HepG2 (cell line): ENCODE measurements around the gene RXRG. TPM values are rescaled to one million over a fixed set of nuclear protein-coding genes. Genes with fewer than 3 reads are reported as not detected.

Source experiments
- ATAC-seq: fragments of 200-7000 bp; cut with Tn5 transposase; 3 replicates; pipeline ENCODE4 v1.9.1; 2020; ENCODE audit warnings: mild to moderate bottlenecking, moderate library complexity
- BruUV-seq: library from RNA; stranded (reverse); fragments of 400-500 nt; replicated peaks from 2 replicates; lab custom pipeline; 2021; lab: Mats Ljungman, UMichigan
- CTCF ChIA-PET: fragments of 300-600 bp; formaldehyde crosslinking; extraction: SDS; loops from one replicate; lab custom pipeline; 2021; ENCODE audit warnings: low total read pairs, inconsistent platforms, low intra/inter-chr PET ratio; lab: Yijun Ruan, JAX
- POLR2A ChIA-PET: fragments of 350-600 bp; sonication (Branson Sonifier 250); formaldehyde crosslinking; loops from one replicate; lab custom pipeline; 2020; ENCODE audit warnings: antibody characterized with exemption, inconsistent platforms; lab: Yijun Ruan, JAX
- DNase-seq: peaks from one replicate; pipeline ENCODE4 v3.0.0-alpha.2; 2015; ENCODE audit warnings: low spot score
- FAIRE-seq: peaks from 3 replicates; lab custom pipeline; 2011; peaks lifted over from hg19 to GRCh38; lab: Jason Lieb, UNC
- H2AFZ ChIP-seq: one replicate; pipeline ENCODE4 v1.6.1; 2011; ENCODE audit warnings: low read length, inconsistent platforms
- H3K27ac ChIP-seq: fragments of 300-600 bp; 3 replicates; pipeline ENCODE4 v1.8.0; 2011; ENCODE audit warnings: mixed run types, mild to moderate bottlenecking, mixed read lengths, low read length, inconsistent platforms; ENCODE audit not compliant: insufficient read depth; ENCODE audit errors: extremely low read length
- H3K27me3 ChIP-seq, 2 experiments: fragments of 200-600 bp in 1 of 2; 2 replicates in 1 of 2; 3 replicates in 1 of 2; pipeline versions ENCODE4 v1.6.0 to v1.8.0; 2011; ENCODE audit warnings: low read length in 2 of 2, mild to moderate bottlenecking in 2 of 2, moderate library complexity in 2 of 2, inconsistent platforms in 1 of 2; ENCODE audit not compliant: insufficient read depth in 2 of 2, control insufficient read depth in 1 of 2
- H3K36me3 ChIP-seq, 2 experiments: fragments of 200-600 bp in 1 of 2; replicated peaks in 1 of 2; 2 replicates in 1 of 2; 3 replicates in 1 of 2; pipeline versions ENCODE4 v1.5.1 to v1.8.0; 2011; ENCODE audit warnings: low read length in 2 of 2, inconsistent platforms in 1 of 2; ENCODE audit not compliant: insufficient read depth in 2 of 2, control insufficient read depth in 1 of 2
- H3K4me1 ChIP-seq: 2 replicates; pipeline ENCODE4 v1.5.1; 2012; ENCODE audit warnings: low read length, inconsistent platforms; ENCODE audit not compliant: insufficient read depth
- H3K4me2 ChIP-seq: 2 replicates; pipeline ENCODE4 v1.6.0; 2011; ENCODE audit warnings: low read depth, low read length, inconsistent platforms
- H3K4me3 ChIP-seq, 3 experiments: fragments of 200-600 bp in 1 of 3; sonication (generic), shearing (Covaris generic) in 1 of 3; replicated peaks in 1 of 3; 2 replicates each; pipeline ENCODE4 v1.5.1; 2011 to 2016; ENCODE audit warnings: low read length in 3 of 3, inconsistent platforms in 2 of 3, low read depth in 2 of 3, mild to moderate bottlenecking in 2 of 3, control low read depth in 1 of 3, mixed read lengths in 1 of 3; ENCODE audit not compliant: insufficient read depth in 1 of 3
- H3K79me2 ChIP-seq: one replicate; pipeline ENCODE4 v1.6.1; 2011; ENCODE audit warnings: low read length, inconsistent platforms; ENCODE audit not compliant: insufficient read depth
- H3K9ac ChIP-seq: 2 replicates; pipeline ENCODE4 v1.6.0; 2011; ENCODE audit warnings: mild to moderate bottlenecking, low read depth, low read length, inconsistent platforms; ENCODE audit not compliant: insufficient read depth
- H3K9me3 ChIP-seq: 2 replicates; pipeline ENCODE4 v1.5.1; 2012; ENCODE audit warnings: mild to moderate bottlenecking, low read length
- H4K20me1 ChIP-seq: 2 replicates; pipeline ENCODE4 v1.6.0; 2011; ENCODE audit warnings: inconsistent platforms, mild to moderate bottlenecking, low read length, moderate library complexity; ENCODE audit not compliant: insufficient read depth
- BHLHE40 ChIP-seq: IDR thresholded peaks from 2 replicates; pipeline ENCODE4 v1.6.1; 2011; ENCODE audit warnings: low read length, improper control_type of control experiment
- IRF2 ChIP-seq: IDR thresholded peaks from 2 replicates; pipeline ENCODE4 v1.6.1; 2018; ENCODE audit warnings: missing genetic modification reagents, missing compliant biosample characterization
- KAT7 ChIP-seq: IDR thresholded peaks from 2 replicates; pipeline ENCODE4 v1.6.1; 2018; ENCODE audit warnings: borderline replicate concordance, missing compliant biosample characterization
- KDM5A ChIP-seq: fragments of 200-600 bp; sonication (generic); IDR thresholded peaks from 2 replicates; pipeline ENCODE4 v1.7.0; 2018; ENCODE audit warnings: antibody characterized with exemption, mild to moderate bottlenecking, low read length, borderline replicate concordance
- NCOA1 ChIP-seq: sonication (generic); formaldehyde crosslinking; IDR thresholded peaks from 2 replicates; pipeline ENCODE4 v1.9.0; 2021; ENCODE audit warnings: missing genetic modification reagents
- SIX4 ChIP-seq: sonication (generic); formaldehyde crosslinking; IDR thresholded peaks from 2 replicates; pipeline ENCODE4 v1.4.0; 2020; ENCODE audit warnings: missing genetic modification reagents
- SRY ChIP-seq: sonication (generic); formaldehyde crosslinking; IDR thresholded peaks from 2 replicates; pipeline ENCODE4 v1.8.0; 2022; ENCODE audit warnings: mild to moderate bottlenecking, missing genetic modification reagents
- ZC3H4 ChIP-seq: sonication (generic); formaldehyde crosslinking; IDR thresholded peaks from 2 replicates; pipeline ENCODE4 v1.4.0; 2020; ENCODE audit warnings: missing genetic modification reagents, borderline replicate concordance
- ZNF136 ChIP-seq: sonication (generic); formaldehyde crosslinking; IDR thresholded peaks from 2 replicates; pipeline ENCODE4 v1.8.1; 2022; ENCODE audit warnings: low read depth, mild to moderate bottlenecking, moderate library complexity, missing genetic modification reagents
- ZNF784 ChIP-seq: sonication (generic); formaldehyde crosslinking; IDR thresholded peaks from 2 replicates; pipeline ENCODE4 v1.5.1; 2020; ENCODE audit warnings: missing genetic modification reagents, mild to moderate bottlenecking, borderline replicate concordance
- WGBS: methylation state at CpG from one replicate; pipeline ENCODE4 v1.1.6; 2017; ENCODE audit warnings: low lambda C conversion rate; 5-methylcytosine and 5-hydroxymethylcytosine counted together
- in situ Hi-C: cut with HindIII; loops from 2 replicates; pipeline ENCODE4 v1.10.0; 2017; ENCODE audit warnings: low pct_unique_long_range_greater_than_20kb; ENCODE audit not compliant: extremely low pct_ligation_motif_present
- intact Hi-C: fragments of 100-400 bp; cut with micrococcal nuclease; formaldehyde crosslinking; loops from one replicate; pipeline ENCODE4 v1.10.0; 2022; ENCODE audit not compliant: unreplicated experiment
- polyA plus RNA-seq, 8 experiments: library from polyadenylated mRNA; depleted of rRNA in 3 of 8; stranded (reverse) in 7 of 8; unstranded in 1 of 8; fragments of >200 nt; fragmentation: Illumina TruSeq in 4 of 8; extraction: Trizol in 4 of 8; gene quantifications; 2 replicates each; pipeline versions ENCODE4 v1.2.1 to v1.2.3, GENCODE V29; 2011 to 2016; ENCODE audit warnings: low read depth in 4 of 8, missing spikeins in 1 of 8, mixed read lengths in 1 of 8; ENCODE audit not compliant: insufficient read depth in 1 of 8
- total RNA-seq, 5 experiments: library from RNA; depleted of rRNA; stranded (reverse); fragments of >200 nt; fragmentation: Illumina TruSeq; extraction: Trizol; gene quantifications; 2 replicates each; pipeline ENCODE4 v1.2.3, GENCODE V29; 2016; ENCODE audit warnings: low read depth in 1 of 5

Gene RXRG
- total and polyA plus RNA-seq, 2 of the 13 experiments (the other 11 are each of a cell fraction or from before 2014, with no cell fraction given) = not detected

GRCh38 chr1:165365341-165365740 lies 79.6 kb downstream of the RXRG start:
- Histone ChIP-seq H2AFZ (no peak overlapping the region), H3K36me3 (no peaks in the 10 kb centered on the region), H3K79me2 (no peaks in the 10 kb centered on the region), H3K9me3 (no peaks in the 10 kb centered on the region), H3K27me3 (no peaks in the 10 kb centered on the region; a peak in 1 of 5 replicates), H3K4me3 (no peak overlapping the region), H4K20me1 (no peaks in the 10 kb centered on the region), H3K4me1 (no peaks in the 10 kb centered on the region), H3K27ac (no peak overlapping the region), H3K4me2 (no peak overlapping the region), H3K9ac (no peak overlapping the region)
- DNase-seq = no peak
- BruUV-seq = no TSS peak
- intact Hi-C loops = no loop called here
- in situ Hi-C loops = loop anchor here (5.0 kb wide), 1 partner anchor 233 kb away; no protein-coding TSS in a partner anchor
- 2% methylated on average over 2 of the region's 2 CpGs for WGBS
- ATAC-seq = no peak
- no peak for FAIRE-seq
- TF ChIP-seq NCOA1 (CRISPR knock-in tag) (no peak), KAT7 (no peak), ZC3H4 (CRISPR knock-in tag) (no peak)
- ChIA-PET CTCF (no interaction called here), POLR2A (no interaction called here)

GRCh38 chr1:165364568-165365133 lies 80.3 kb downstream of the RXRG start:
- ATAC-seq (no peak), DNase-seq (no peak), FAIRE-seq (no peak)
- ChIA-PET CTCF (no interaction called here), POLR2A (no interaction called here)
- H3K36me3 ChIP-seq = no peaks in the 10 kb centered on the region
- no TSS peak for BruUV-seq
- no peak overlapping the region for H3K27ac ChIP-seq
- no peaks in the 10 kb centered on the region for H4K20me1 ChIP-seq
- no peaks in the 10 kb centered on the region; a peak in 1 of 5 replicates for H3K27me3 ChIP-seq
- TF ChIP-seq SRY (CRISPR knock-in tag) (no peak), KDM5A (no peak), ZNF136 (CRISPR knock-in tag) (no peak), ZNF784 (CRISPR knock-in tag) (no peak), SIX4 (CRISPR knock-in tag) (no peak), IRF2 (CRISPR knock-in tag) (no peak), BHLHE40 (no peak)
- H3K9ac ChIP-seq = no peak overlapping the region
- no peak overlapping the region for H3K4me3 ChIP-seq
- H3K9me3 ChIP-seq = no peaks in the 10 kb centered on the region
- intact Hi-C loops = no loop called here
- in situ Hi-C loops = loop anchor here (5.0 kb wide), 1 partner anchor 232 kb away; no protein-coding TSS in a partner anchor
- no peak overlapping the region for H3K4me2 ChIP-seq
- H2AFZ ChIP-seq = no peak overlapping the region
- 0% methylated on average over 1 of the region's 6 CpGs for WGBS
- no peaks in the 10 kb centered on the region for H3K4me1 ChIP-seq
- no peaks in the 10 kb centered on the region for H3K79me2 ChIP-seq
